Measurements from ENCODE around the gene DUS2.
"Not testable (repeated sequence)": the region's sequence is repeated elsewhere in the genome, so short reads cannot be mapped to it uniquely, and the experiment has no call there.

Gene DUS2

DNA sequence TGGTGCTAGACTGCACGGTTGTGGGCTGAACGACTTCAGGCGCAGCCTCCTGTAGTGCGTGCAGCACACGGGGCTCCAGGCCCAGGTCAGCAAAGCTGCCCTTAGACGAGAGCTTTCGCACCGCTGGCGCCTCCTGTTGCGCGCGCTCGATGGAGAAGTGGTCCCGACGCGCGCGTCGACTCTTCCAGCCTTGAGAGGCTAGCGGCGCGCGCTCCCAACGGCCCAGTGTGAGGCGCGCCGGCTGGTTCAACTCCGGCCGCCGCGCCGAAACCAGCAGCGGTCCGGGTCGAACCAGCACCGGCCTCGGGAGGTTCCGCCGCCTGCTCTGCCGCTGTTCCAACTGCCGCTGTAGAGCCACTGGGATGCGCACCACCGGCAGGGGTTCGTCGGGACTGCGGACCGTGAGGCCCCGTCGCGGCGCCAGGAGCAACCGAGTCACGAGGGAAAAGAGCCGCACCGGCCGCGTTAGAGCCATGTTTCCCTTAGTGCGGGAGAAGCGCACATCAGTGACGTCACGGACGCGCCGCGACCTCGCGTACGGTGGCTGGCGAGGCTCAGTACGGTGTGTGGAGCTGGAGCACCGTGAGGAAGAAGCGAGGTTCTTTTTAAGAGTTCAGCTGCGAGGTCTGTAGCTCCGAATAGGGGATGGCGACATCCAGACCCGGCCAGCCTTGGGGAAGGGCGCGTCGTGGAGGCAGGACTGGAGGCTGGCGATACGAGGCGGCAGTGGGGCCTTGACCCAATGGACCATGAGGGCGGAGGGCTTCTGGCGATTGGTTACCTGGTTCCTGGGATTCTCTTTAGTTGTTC is at the start of gene DUS2, which contains the start of gene DDX28:
DUS2 (plus strand) TSS at position 557 of the 810 bp plus-strand sequence. CDS start 14,740 bp downstream, outside the sequence.
DDX28 (minus strand) TSS at position 505 of the 810 bp plus-strand sequence; CDS start at position 475, 30 bp downstream.
- DNase-seq: peak; percentile 96

DNA sequence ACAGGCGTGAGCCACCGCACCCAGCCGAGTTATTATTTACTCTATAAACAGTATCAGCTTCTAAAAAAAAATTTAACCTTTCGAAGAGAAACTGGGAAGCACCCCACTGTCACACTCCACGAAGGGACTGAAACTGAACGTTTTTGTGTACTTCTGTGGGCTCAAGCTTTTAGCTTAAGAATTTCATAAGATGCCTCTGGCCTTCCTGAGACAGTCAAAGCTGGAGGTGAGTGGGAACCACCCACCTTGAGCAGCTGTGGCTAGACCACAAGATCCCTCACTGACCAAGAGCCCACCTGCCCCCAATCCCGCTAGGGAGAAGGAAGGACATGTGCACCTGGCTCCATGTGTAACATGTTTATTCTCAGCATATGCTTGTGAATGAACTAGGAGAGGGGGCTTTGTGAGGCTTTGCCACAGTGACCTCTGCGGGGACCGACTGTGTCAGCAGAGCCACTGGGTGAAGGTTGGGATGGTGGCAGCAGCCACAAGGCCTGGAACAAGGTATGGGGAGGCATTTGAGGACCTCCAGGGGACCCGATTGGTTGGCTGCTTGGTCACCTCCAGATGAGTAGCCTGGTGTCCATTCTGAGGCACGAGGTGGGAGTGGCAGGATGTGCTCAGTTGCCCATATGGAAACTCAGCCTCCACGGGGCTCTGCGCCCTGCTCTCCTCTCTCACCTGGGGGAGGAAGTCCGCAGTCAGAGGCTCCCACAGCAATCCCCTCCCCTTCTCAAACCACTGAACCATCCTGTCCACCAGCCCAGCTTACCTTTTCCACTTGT is 47.6 kb upstream of the DUS2 start:
- DNase-seq: no peak

DNA sequence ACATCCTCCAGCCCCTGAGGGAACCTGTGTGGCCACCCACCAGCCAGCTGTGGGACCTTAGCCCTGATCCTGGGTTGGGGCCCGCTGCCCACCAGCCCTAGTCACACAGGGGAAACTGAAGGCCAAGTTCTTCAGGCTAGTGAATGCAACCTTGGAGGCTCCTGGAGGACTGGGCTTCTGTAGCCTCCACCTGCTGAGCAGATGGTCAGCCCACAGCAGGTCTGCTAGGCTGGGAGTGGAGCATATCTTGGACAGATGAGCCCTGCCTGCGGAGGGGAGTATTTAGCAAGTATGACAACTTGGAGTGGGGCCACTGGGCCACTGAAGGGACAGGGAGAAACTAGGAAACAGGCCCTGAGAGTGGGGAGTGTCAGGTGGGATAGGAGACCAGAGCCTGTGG is 46.9 kb upstream of the DUS2 start:
- no peak for DNase-seq

DNA sequence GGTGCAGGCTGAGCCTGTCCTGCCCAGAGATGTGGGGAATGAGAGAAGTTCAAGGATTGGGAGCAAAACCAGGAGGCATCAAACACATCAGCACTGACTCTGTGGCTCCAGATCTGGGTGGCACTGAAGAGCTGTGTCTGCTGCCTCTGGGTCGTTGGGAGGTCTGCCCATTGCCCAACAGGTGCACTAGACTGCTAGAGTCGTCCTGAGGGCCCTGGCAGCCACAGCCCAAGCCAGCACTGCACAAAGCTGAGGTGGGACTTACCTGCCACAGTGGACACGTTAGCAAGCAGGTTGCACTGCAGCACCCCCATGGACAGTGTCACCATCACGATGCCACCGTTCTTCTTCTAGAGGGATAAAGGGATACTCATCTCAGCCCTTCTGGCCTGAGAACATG is 46.1 kb upstream of the DUS2 start:
- no peak for DNase-seq

DNA sequence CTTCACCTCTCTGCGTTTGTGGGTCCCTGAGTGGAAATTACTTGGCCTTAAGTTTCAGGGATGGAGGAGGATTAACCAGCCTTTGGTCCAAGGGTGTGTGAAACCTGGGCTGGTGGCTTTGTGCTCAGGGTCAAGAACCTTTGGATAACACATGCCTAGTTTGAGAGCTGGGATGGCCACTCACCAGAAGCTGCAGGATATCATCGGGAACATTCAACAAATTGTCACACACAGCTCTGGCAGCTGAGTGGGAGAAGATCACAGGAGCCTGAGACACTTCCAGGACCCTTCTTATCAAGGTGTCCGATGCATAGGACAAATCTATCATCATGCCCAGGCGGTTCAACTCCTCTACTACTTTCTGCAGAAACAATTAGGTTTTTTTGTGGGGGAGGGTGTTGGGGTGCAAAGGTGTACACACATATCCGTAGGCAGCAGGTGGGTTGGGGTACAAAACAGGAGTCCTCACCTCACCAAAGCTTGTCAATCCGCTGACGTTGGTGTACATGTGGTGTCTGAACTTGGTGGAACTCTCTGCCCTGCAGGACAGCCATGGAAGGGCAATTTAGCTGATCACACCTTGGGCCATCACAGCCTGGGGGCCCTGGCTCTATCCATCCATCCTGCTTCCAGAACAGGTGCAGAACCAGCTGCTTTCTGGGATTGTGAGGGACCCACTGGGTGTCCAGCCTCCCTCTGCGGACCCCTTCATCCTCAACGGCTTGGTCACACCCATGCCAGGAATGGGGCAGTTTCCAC is 45.4 kb upstream of the DUS2 start:
- DNase-seq: no peak

DNA sequence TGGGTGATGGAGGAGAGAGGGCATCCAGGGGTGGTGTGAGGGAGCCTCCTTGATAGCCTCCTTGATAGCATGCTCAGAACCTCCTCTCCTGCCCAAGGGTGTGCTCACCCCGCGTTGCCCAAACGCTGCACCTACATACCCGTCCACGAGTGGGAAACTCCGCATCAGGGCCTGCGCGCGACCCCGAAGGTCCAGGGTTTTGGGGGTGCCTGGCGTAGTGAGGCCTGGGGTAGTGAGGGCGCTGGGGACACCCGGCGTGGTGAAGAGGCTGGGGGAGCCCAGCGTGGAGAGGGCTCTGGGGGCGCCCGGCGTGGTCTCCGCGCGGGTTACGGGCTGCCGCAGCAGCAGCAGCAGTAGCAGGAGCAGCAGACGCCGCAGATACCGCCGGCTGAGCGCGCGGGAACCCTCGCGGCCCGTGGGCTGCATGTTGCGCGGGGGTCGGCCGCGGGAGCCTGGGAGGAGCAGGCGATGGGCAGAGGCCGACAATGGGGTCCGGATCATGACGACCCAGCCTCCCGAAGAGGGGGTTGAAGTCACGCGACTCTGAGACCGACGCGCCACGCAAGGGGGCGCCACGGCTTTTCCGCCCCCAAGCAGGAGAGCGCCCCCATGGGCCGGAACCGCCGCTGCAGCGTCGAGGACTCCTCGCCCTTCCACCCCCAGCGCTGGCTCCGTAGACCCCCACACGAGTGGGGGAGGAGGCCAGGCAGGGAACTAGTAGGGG is 43.0 kb upstream of the DUS2 start, which contains the start of gene DPEP3:
DPEP3 (minus strand) TSS at position 545 of the 724 bp plus-strand sequence; CDS start at position 426, 119 bp downstream.
- DNase-seq: no peak

DNA sequence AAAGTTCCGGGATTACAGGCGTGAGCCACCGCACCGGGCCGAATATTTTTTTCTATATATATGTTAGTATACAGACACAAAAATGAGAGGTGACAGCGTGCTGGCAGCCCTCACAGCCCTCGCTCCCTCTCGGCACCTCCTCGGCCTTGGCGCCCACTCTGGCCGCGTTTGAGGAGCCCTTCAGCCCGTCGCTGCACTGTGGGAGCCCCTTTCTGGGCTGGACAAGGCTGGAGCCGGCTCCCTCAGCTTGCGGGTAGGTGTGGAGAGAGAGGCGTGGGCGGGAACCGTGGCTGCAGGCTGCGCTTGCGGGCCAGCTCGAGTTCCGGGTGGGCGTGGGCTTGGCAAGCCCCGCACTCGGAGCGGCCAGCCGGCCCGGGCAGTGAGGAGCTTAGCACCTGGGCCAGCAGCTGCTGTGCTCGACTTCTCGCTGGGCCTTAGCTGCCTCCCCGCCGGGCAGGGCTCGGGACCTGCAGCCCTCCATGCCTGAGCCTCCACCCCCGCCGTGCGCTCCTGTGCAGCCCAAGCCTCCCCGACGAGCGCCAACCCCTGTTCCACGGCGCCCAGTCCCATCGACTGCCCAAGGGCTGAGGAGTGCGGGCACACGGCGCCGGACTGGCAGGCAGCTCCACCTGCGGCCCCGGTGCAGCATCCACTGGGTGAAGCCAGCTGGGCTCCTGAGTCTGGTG is 40.9 kb upstream of the DUS2 start:
- no peak for DNase-seq

DNA sequence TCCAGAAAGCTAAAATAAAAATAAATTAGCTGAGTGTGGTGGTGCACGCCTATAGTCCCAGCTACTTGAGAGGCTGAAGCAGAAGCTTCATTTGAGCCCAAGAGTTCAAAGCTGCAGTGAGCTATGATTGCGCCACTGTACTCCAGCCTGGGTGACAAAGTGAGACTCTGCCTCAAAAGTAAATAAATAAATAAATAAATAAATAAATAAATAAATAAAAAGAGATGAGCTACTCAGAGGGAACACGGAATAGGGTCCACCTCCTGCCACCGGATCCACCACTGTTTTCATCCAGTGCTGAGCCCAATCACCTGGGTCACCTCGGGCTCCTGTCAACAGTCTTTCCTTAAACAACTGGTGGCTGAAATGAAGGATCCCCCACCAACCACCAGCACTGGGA is 36.1 kb upstream of the DUS2 start:
- DNase-seq: no peak

DNA sequence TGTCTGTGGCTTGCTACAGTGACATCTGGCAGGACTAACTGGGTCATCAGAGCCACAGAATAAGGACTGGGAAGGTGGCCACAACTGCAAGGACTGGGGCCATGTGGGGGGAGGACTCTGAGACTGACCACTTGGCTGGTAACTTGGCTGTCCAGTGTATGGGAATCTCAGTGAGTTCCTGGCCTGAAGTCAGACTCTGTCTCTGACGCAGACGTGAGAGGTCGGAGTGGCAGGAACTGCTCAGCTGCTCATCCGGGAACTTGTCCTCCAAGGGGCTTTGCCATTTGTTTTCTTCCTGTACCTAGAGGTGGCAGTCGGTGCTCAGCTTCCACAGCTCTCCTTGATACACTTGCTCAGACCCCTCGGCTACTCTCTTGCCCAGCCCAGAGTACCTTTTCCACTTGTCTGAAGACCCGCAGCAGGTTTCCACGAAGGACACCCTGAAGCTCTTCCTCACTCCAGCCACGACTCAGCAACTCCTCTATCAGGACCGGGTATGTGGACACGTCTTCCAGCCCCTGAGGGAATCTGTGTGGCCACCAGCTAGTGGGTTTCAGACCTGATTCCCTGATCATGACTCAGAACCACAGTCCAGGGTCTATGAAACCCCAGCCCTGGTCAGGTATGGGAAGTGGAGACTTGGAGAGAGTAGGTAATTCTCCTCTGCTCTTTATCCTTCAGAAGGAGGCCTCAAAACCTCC is 35.5 kb upstream of the DUS2 start:
- DNase-seq: no peak

DNA sequence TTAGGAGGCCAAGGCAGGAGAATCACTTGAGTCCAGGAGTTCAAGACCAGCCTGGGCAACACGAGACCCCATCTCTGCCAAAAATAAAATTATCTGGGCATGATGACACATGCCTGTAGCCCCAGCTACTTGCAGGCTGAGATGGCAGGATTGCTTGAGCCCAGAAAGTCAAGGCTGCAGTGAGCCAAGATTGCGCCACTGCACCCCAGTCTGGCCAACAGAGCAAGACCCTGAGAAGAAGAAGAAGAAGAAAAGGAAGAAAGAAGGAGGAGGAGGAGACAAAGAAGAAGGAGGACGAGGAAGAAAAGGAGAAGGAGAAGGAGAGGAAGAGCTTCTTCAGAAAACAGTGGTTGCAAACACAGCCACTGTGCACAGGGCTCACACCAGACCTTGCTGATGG is 34.4 kb upstream of the DUS2 start:
- DNase-seq: no peak

DNA sequence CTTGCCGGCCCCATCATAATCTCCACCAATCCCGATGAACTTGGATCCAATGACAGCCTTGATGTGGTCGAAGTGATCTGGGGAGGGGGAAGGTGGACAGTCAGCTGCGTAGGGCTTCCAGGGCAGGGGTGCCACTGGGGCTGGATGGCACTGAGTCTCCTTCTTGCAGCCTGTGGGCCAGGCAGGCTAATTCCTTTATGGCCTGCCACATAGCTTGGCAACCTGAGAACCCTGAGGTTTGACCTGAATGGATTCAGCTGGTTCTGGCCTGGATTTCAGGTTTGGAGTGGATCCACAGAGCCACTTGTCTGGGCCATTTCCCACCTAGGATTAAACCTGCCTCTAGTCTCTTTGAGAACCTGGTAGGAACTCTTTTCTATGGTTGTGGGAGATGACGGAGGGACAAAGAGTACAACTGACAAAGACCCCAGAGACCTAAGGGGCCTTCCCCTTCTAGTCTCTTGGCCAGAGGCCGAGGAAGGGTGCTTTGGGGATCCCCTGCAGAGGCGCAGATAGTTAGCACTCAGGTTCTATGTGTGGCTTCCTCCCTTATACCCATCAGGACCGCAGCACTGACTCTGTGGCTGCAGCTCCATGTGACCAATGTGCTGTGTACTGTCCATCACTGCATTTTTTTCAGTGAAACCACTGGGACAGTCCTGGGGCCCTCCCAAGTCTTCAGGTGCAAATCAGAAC is 33.6 kb upstream of the DUS2 start:
- DNase-seq: no peak

DNA sequence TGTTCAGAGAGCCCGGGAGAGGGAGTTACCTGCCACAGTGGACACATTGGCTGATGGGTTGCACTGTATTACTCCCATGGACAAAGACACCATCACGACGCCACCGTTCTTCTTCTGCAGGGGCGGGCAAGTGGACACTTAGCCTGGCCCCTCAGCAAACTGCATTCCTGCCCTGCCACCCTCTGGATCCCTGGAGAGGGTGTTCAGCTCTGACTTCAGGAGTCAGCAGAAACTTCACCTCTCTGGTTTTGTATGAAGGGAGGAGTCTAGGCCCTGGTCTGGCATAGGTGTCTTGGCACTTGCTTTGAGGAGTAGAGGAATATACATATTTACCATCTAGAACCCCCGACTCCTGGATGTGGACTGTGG is 33.1 kb upstream of the DUS2 start:
- no peak for DNase-seq

DNA sequence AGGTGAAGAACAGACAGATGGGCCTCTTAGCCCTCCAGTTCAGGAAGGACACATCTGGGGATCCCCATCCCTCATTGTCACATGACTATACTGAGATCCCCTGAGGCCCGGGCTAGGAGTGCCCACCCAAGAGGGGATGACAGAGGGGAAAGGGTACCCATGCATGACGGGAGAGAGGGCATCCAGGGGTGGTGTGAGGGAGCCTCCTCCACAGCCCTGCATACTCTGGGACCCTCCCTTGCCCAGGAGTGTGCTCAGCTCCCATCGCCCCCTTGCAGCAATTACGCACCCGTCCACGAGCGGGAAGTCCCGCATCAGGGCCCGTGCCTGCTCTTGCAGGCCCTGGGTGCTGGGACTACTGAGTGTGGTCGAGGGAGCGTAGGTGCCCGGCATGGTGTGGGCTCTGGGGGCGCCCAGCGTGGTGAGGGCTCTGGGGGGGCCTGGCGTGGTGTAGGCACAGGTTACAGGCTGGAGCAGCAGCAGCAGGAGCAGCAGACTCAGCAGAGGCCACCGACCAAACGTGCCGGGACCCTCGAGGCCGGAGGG is 30.4 kb upstream of the DUS2 start:
- DNase-seq: no peak

DNA sequence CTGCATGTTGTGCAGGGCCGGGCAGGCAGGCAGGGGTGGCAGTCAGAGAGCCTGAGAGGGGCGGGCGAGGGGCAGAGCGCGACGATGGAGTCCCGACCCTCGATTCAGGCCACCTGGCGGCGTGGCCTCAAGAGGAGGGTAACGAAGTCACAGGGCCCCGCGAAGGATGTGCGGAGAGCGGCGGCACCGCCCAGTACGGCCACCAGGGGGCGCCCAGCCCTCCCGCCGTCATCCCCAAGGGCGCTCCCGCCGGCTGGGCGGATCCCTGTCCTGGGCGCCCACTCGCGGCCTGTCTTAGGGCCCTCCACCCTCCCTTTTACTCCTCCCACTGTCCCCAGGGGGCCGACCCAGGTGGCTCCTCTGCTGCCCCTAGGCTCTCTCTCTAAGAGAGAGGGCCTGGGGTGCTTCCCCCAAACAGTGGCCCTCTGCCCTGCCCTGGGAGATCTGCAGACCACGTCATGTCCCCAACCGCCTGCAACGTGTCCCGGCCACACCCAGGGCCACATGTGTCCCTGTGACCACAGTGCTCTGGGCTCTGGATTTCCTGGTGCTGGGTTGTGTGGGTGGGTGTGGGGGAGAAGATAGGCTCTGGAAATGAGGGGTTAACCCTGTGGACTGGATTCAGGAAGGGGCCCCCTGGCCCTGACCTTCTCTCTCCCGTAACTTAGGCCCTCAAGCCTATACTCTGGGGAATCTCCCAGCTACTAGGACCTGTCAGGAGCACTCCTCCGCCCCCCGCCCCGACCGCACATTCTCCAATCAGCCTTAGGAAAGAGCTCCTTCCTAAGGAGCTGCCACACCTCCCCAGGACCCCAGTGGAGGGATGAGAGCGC is 29.7 kb upstream of the DUS2 start:
- peak; percentile 76 for DNase-seq

DNA sequence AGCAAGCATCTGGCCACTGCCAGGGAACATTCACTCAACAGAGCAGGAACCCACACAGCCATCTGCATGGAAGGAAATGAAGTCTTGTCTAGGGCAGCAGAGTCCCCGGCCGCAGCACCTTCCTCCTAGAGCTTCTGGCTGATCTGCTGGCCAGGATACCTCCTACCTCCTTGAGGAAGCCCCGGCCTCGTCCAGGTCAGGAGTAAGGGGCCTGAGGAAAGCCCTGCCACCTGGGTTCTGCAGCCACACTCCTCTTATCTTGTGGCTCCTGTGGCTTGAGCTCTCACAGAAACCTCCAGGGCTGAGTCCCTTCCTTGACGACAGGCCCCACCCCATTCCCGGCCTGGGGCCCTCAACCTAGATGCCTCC is 29.1 kb upstream of the DUS2 start:
- not testable (repeated sequence) for DNase-seq

DNA sequence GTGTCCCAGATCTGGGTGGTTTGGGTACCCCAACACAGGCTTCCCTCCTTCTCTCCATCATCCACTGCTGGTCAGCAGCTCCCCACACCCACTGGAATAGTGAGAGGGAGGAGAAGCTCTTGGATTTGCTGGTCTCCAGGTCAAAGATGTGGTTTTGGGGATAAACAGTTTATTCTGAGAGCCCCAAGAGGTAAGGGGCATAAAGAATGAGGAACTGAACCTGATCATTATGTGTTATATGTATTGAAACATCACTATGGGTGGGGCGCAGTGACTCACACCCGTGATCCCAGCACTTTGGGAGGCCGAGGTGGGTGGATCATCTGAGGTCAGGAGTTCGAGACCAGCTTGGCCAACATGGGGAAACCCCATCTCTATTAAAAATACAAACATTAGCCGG is 27.7 kb upstream of the DUS2 start:
- DNase-seq: no peak

DNA sequence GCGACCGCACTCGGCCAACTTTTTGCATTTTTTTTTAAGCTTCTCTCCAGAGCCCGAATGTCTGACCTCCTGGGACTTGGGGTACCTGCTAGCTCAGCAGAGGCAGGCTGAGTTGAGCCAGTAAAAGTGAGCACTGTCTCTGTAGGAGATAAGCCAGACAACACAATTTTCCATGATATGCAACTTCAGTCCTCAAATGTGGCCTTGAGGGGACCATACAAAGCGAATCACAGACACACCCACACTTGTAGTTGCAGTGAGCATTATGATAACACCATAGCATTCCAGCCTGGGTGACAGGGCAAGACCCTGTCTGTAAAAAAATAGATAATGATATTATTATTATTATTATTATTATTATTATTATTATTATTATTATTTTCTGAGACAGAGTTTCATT is 26.4 kb upstream of the DUS2 start:
- DNase-seq: no peak

DNA sequence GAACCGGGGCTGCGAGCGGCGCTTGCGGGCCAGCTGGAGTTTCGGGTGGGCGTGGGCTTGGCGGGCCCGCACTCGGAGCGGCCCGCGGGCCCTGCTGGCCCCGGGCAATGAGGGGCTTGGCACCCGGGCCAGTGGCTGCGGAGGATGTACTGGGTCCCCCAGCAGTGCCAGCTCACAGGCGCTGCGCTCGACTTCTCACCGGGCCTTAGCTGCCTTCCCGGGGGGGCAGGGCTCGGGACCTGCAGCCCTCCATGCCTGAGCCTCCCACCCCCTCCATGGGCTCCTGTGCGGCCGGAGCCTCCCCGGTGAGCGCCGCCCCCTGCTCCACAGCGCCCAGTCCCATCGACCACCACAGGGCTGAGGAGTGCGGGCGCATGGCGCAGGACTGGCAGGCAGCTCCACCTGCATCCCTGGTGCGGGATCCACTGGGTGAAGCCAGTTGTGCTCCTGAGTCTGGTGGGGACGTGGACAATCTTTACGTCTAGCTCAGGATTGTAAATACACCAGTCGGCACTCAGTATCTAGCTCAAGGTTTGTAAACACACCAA is 24.8 kb upstream of the DUS2 start:
- DNase-seq: not testable (repeated sequence)
